Measurements from ENCODE around the gene KCNJ5.

Gene KCNJ5

GRCh38 chr11:128871168-128871610 is 20.0 kb upstream of the KCNJ5 start:
- no peak for DNase-seq (ENCODE audit: low read depth)

- DNase-seq (ENCODE audit: low read depth) = no peak
These were observed 19.1 kb upstream of the KCNJ5 start for GRCh38 chr11:128872094-128872493.

- no peak for DNase-seq (ENCODE audit: low read depth)
These were observed 18.6 kb upstream of the KCNJ5 start for GRCh38 chr11:128872594-128872993.

- no peak for DNase-seq (ENCODE audit: low read depth)
These were observed 16.7 kb upstream of the KCNJ5 start for GRCh38 chr11:128874427-128874826.

GRCh38 chr11:128876133-128876650 is 15.0 kb upstream of the KCNJ5 start:
- no peak for DNase-seq (ENCODE audit: low read depth)

- no peak for DNase-seq (ENCODE audit: low read depth)
These were observed 13.4 kb upstream of the KCNJ5 start for GRCh38 chr11:128877726-128878125.

GRCh38 chr11:128878455-128878854 is 12.7 kb upstream of the KCNJ5 start:
- DNase-seq (ENCODE audit: low read depth) = no peak

GRCh38 chr11:128879817-128880216 is 11.3 kb upstream of the KCNJ5 start:
- DNase-seq (ENCODE audit: low read depth) = no peak

- no peak for DNase-seq (ENCODE audit: low read depth)
These were observed 9.9 kb upstream of the KCNJ5 start for GRCh38 chr11:128881221-128881620.

GRCh38 chr11:128882451-128882850 is 8.7 kb upstream of the KCNJ5 start:
- no peak for DNase-seq (ENCODE audit: low read depth)

- DNase-seq (ENCODE audit: low read depth) = no peak
These were observed 7.1 kb upstream of the KCNJ5 start for GRCh38 chr11:128884054-128884453.

- DNase-seq (ENCODE audit: low read depth) = peak; percentile 41
These were observed 6.3 kb upstream of the KCNJ5 start for GRCh38 chr11:128884703-128885338.

- no peak for DNase-seq (ENCODE audit: low read depth)
These were observed 4.6 kb upstream of the KCNJ5 start for GRCh38 chr11:128886406-128887124.

GRCh38 chr11:128888034-128888985 is 2.8 kb upstream of the KCNJ5 start:
- DNase-seq (ENCODE audit: low read depth) = no peak

- DNase-seq (ENCODE audit: low read depth) = no peak
These were observed 1.4 kb upstream of the KCNJ5 start for GRCh38 chr11:128889657-128890213.

GRCh38 chr11:128890216-128890542 is 977 bp upstream of the KCNJ5 start:
- DNase-seq (ENCODE audit: low read depth) = no peak

- no peak for DNase-seq (ENCODE audit: low read depth)
These were observed 800 bp downstream of the KCNJ5 start for GRCh38 chr11:128891913-128892398.

- no peak for DNase-seq (ENCODE audit: low read depth)
These were observed 1.9 kb downstream of the KCNJ5 start for GRCh38 chr11:128892866-128893565.

- DNase-seq (ENCODE audit: low read depth) = no peak
These were observed 2.6 kb downstream of the KCNJ5 start for GRCh38 chr11:128893578-128894285.

GRCh38 chr11:128894286-128894681 is 3.1 kb downstream of the KCNJ5 start:
- DNase-seq (ENCODE audit: low read depth) = no peak

- no peak for DNase-seq (ENCODE audit: low read depth)
These were observed 3.5 kb downstream of the KCNJ5 start for GRCh38 chr11:128894685-128895084.
